GM18867 (cell line): ENCODE measurements around the gene IFITM10.

Experiments
- ATAC-seq: cut with Tn5 transposase; IDR thresholded peaks from one replicate; pipeline ENCODE4 v1.9.1; 2021; ENCODE audit warnings: mild to moderate bottlenecking, moderate library complexity; ENCODE audit not compliant: unreplicated experiment

The IFITM10 gene

DNA sequence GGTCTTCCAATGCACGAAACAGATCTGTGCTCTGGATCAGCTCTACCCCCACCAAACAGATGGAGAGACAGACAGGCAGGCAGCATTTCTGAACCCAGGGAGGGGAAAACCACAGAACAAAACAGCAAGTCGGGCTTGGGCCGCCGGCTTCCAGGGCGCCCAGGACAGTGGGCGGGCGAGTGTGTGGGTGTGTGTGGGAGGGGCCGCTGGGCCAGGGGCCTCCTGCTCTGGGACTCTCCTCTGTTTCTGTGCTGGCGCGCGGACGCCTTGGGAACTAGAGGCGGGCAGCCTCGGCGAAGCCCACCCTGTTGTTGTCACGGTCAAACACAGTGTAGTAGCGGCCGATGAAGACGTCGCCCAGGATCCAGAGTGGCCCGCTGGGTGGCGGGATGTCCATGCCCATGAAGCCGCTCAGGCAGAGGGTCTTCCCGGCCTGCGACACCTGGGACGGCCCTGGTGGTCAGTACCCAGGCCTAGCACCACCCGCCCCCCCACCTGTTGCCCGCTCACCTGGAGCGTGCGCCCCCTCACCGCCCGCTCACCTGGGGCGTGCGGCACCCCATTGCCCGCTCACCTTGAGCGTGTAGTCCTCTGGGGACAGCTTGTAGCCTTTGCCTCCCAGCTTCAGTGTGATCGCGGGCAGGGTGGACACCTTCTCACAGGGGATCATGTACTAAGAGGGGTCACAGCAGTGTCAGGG lies 3.0 kb upstream of the IFITM10 start:
- no peak for ATAC-seq

GRCh38 chr11:1752907-1753228 lies 2.5 kb upstream of the IFITM10 start:
- ATAC-seq, result no peak

GRCh38 chr11:1751999-1752906 lies 1.9 kb upstream of the IFITM10 start:
- ATAC-seq, result no peak

DNA sequence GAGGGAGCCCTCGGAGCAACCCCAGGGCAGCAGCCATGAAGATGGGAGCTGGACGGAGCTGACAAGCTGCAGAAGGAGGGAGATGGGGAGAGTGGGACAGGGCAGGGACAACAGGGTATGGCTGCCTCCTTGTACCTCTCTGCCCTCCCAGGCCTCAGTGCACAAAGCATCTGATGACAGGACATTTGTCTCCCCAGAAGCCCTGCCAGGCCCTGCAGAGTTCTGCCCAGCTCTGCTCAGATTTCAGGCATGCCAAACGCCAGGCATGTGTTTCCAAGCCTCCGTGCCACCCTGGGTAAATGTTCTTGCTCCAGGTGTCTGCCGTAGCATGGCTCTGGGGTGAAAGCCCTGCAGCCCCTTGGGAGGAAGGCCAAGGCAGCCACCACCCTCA lies 1.1 kb upstream of the IFITM10 start:
- ATAC-seq, result no peak

GRCh38 chr11:1750840-1751530 lies 590 bp upstream of the IFITM10 start:
- ATAC-seq, result no peak

- no peak for ATAC-seq
These were observed 722 bp downstream of the IFITM10 start for GRCh38 chr11:1749395-1750351.

DNA sequence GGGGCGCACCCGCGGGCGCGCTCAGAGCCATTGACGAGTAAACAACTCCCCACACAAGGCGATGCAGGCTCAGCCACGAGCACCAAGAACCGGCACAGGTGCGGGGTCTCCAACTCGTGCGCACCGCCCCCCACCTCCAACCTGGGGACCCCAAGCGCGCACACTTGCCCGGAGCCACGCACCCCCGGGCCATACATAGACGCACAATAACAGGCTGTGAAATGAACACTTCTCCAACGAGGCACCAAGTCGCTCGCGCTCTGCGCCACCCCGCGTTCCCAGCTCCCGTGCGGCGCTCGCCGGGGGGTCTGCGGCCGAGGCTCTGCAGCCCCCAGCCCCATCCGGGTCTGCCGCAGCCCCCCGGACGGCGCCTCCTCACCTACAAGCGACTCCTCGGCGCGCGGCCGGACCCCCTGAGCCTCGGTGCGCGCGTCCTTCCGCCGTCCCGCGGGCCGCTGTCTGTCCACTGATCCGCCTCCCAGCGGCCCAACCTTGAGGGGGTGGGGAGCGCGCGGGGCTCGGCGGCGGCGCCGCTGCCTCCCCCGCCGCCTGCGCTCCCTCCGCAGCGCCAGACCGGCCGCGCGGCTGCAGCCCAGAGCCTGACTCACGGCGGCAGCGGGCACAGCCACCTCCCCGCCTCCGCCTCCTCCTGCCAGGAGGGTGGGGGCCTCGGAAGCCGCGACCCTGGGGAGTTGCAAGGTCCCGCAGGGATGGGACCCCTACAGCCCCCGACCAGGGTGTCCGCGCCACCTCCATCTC lies 1.6 kb downstream of the IFITM10 start:
- ATAC-seq, result no peak

DNA sequence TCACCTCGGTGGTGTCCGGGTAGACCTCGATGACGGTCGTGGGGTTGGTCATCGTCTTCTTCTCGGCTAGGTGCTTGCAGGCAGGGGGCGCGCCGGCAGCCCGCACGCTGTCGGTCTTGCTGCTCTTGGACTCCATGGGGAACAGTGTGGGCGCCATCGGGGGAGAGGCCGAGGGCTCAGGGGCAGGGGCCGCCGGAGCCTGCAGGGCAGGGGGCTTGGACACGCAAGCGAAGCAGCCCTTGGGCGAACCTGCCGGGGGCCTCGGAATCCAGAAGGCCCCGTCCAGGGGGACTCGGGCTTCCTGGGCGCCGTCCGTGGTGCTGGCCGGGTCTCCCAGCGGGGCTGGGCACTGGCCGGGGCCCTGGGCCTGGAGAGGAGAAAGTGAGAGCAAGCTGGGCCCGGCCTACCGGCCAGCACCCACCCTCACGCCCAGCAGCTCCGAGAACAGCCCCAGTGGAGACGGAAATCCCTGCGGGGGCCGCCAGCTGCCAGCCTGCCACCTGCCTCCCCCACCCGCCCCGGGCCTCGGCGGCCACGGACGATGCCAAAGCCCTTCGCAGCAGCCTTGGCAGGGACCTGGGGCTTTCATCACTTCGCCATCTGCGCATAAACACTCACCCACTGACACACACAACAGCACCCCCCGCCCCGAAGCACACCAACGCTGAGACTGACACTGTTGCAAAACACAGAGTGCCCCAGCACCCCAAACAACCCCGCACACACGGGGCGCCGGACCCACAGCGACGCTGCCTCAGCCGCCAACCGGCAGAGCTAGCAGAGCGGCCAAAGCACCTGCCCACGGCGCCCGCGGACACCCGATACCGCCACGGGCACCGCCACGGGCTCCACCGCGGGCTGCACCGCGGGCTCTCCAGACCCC lies 2.4 kb downstream of the IFITM10 start:
- ATAC-seq, result no peak

- no peak for ATAC-seq
These were observed 3.2 kb downstream of the IFITM10 start for GRCh38 chr11:1746956-1747752.

GRCh38 chr11:1746511-1746931 lies 3.9 kb downstream of the IFITM10 start:
- no peak for ATAC-seq

DNA sequence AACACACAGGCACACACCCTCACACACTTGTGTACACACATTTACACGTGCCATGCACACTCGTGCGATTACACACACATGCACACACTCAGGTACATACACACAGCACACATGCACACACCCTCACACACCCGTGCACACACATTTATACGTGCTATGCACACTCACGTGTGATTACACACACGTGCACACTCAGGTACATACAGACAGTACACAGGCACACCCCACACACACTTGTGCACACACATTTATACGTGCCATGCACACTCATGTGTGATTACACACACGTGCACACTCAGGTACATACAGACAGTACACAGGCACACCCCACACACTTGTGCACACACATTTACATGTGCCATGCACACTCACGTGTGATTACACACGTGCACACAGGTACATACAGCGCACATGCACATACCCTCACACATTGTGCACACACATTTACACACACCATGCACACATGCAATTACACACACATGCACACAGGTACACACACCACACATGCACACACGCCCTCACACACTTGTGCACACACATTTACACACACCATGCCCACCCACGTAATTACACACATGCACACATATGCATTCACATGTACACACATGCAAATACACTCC lies 4.6 kb downstream of the IFITM10 start:
- no peak for ATAC-seq

GRCh38 chr11:1744891-1745700 lies 5.3 kb downstream of the IFITM10 start:
- ATAC-seq, result no peak

DNA sequence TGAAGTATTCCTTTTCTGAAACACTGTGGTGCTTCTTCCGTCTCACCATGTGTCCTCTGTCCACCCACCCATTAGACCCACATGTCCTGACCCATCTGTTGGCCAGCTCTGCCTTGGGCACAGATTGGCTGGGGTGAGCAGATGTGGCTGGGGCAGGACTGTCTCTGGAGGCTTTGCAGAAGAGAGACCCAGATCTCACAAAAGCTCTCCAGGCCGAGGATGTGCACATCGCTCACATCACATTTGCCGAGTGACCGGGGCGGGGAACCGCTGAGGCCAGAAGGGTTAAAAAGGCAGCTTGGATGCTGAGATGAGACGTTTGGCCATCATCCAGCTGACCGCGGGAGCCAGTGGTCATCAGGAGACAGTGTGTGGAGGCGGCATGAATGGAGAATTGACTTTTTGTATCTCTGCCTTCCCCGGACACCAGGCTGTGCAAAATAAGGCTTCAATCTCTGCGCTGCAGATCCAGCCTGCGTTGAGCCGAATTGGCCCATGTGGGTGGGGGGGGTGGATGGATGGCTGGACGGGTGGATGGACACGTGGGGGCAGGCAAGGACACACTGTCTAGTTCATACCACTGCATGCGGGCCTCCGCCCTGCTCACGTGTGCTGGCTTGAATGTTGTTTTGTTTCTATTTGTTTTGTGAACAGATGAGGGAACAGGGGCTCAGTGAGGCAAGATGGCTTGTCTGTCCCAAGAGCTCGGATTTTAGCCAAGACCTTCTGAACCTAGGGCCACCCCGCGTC lies 6.1 kb downstream of the IFITM10 start:
- ATAC-seq, result no peak

GRCh38 chr11:1743585-1744136 lies 6.7 kb downstream of the IFITM10 start:
- ATAC-seq, result no peak

DNA sequence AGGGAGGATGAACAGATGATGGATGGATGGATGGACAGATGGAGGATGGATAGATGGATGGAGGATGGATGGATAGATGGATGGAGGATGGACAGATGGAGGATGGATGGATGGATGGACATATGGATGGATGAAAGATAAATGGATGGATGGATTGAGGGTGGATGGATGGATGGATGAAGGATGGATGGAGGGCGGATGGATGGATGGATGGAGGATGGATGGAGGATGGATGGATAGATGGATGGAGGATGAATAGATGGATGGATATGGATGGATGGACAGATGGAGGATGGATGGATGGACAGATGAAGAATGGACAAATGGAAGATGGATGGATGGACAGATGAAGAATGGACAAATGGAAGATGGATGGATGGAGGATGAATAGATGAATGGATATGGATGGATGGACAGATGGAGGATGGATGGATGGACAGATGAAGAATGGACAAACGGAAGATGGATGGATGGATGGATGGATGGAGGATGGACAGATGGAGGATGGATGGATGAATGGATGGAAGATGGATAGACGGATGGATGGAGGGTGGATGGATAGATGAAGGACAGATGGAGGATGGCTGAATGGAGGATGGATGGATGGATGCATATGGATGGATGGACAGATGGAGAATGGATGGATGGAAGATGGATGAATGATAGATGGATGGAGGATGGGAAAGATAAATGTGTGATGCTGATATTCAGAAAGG lies 7.4 kb downstream of the IFITM10 start:
- no peak for ATAC-seq
